Cardiac muscle cell (in vitro differentiated cells and primary cell): ENCODE measurements around the gene TRIM41. TPM values are rescaled to one million over a fixed set of nuclear protein-coding genes. Genes with fewer than 3 reads are reported as not detected.

Experiments
- DNase-seq, 2 donors: peaks; one replicate each; pipeline versions ENCODE4 v3.0.0 to v3.0.0-alpha.2; 2010 to 2017; ENCODE audit warnings: low read depth in 1 of 2, low spot score in 1 of 2
- H3K27ac ChIP-seq: fragments of 200-600 bp; sonication (generic); 2 replicates; pipeline ENCODE4 v1.5.1; 2016
- H3K27me3 ChIP-seq: fragments of 200-600 bp; sonication (generic); 2 replicates; pipeline ENCODE4 v1.6.0; 2016; ENCODE audit warnings: control low read depth
- H3K36me3 ChIP-seq: fragments of 200-600 bp; sonication (generic); 2 replicates; pipeline ENCODE4 v1.5.1; 2016; ENCODE audit warnings: control low read depth
- H3K4me1 ChIP-seq: fragments of 200-600 bp; sonication (generic); 2 replicates; pipeline ENCODE4 v1.8.1; 2017; ENCODE audit warnings: low read depth, mild to moderate bottlenecking, mixed run types
- H3K4me3 ChIP-seq: fragments of 200-600 bp; sonication (generic); 2 replicates; pipeline ENCODE4 v1.5.1; 2016; ENCODE audit warnings: mild to moderate bottlenecking
- H3K9me3 ChIP-seq: fragments of 200-600 bp; sonication (generic); 2 replicates; pipeline ENCODE4 v1.5.1; 2017; ENCODE audit warnings: low read depth, mild to moderate bottlenecking, control low read depth
- polyA plus RNA-seq: library from polyadenylated mRNA; unstranded; fragments of >200 nt; fragmentation: Nextera tagmentation; extraction: Ambion mirVana; gene quantifications from 2 replicates; pipeline ENCODE4 v1.2.1, GENCODE V29; 2016
- total RNA-seq: library from RNA; depleted of rRNA; stranded (reverse); fragments of >200 nt; gene quantifications from 2 replicates; pipeline ENCODE4 v1.2.3, GENCODE V29; 2016
- TF ChIP-seq, protein P1 (sequence below): IDR thresholded peaks from 2 replicates; pipeline ENCODE4 v1.5.1; 2012; ENCODE audit warnings: low read depth, mild to moderate bottlenecking, low read length

TRIM41 gene
- total and polyA plus RNA-seq, 2 experiments from 2014 or later: 5.4 to 30.1 TPM

DNA sequence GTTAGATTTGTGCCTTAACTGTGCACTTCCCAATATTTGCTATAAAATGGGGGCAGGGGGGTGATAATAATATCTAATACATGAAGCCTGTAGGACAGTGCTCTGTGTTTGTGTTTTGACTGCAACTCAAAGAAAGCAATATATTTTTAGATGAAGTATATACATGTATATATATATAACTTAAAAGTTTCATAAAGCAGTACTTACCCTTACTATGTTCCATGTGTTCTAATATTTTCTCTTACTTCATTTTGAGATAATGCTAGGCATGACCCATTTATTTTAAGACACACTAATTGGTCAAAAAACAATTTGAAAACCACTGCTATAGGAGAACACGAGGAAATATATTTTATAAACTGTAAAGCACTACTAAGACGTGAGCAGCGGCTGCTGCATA is 35.5 kb downstream of the TRIM41 start:
- Histone ChIP-seq H3K4me1 (peaks cover 19% of the 10 kb centered on the region), H3K36me3 (peaks cover 4% of the 10 kb centered on the region), H3K4me3 (no peak overlapping the region), H3K9me3 (no peaks in the 10 kb centered on the region), H3K27me3 (no peaks in the 10 kb centered on the region), H3K27ac (no peak overlapping the region)
- DNase-seq: no peak
- TF ChIP-seq, protein P1, sequence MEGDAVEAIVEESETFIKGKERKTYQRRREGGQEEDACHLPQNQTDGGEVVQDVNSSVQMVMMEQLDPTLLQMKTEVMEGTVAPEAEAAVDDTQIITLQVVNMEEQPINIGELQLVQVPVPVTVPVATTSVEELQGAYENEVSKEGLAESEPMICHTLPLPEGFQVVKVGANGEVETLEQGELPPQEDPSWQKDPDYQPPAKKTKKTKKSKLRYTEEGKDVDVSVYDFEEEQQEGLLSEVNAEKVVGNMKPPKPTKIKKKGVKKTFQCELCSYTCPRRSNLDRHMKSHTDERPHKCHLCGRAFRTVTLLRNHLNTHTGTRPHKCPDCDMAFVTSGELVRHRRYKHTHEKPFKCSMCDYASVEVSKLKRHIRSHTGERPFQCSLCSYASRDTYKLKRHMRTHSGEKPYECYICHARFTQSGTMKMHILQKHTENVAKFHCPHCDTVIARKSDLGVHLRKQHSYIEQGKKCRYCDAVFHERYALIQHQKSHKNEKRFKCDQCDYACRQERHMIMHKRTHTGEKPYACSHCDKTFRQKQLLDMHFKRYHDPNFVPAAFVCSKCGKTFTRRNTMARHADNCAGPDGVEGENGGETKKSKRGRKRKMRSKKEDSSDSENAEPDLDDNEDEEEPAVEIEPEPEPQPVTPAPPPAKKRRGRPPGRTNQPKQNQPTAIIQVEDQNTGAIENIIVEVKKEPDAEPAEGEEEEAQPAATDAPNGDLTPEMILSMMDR: no peak

DNA sequence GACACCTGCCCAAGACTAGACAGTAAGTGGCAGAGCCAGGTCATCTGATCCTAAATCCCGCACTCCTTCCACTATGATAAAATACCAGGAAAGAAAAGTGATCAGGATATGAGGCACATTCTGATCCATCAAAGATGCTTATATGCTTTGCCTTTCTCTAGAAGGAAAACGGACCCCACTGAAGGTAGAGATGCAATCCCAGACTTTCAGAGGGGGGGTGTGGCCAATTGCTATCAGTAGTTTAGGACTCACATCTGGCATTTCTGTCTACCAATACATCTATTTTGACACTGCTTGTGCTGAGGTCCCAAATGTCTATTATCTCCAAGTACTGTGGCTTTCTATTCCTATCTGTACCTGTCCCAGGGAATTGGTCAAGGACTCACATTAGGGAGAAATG is 36.2 kb downstream of the TRIM41 start:
- H3K27ac ChIP-seq: no peak overlapping the region
- H3K4me3 ChIP-seq: peak overlapping the region; percentile 73
- peaks cover 19% of the 10 kb centered on the region for H3K4me1 ChIP-seq
- peaks cover 4% of the 10 kb centered on the region for H3K36me3 ChIP-seq
- TF ChIP-seq, protein P1: no peak
- no peaks in the 10 kb centered on the region for H3K27me3 ChIP-seq
- H3K9me3 ChIP-seq: no peaks in the 10 kb centered on the region
- DNase-seq: no peak

GRCh38 chr5:181259974-181260719 is 37.1 kb downstream of the TRIM41 start:
- no peak for DNase-seq
- Histone ChIP-seq H3K27ac (peak overlapping the region; percentile 99), H3K4me1 (peaks cover 19% of the 10 kb centered on the region), H3K4me3 (peak overlapping the region; percentile 73), H3K36me3 (peaks cover 4% of the 10 kb centered on the region), H3K9me3 (no peaks in the 10 kb centered on the region), H3K27me3 (no peaks in the 10 kb centered on the region)
- TF ChIP-seq, protein P1: no peak

DNA sequence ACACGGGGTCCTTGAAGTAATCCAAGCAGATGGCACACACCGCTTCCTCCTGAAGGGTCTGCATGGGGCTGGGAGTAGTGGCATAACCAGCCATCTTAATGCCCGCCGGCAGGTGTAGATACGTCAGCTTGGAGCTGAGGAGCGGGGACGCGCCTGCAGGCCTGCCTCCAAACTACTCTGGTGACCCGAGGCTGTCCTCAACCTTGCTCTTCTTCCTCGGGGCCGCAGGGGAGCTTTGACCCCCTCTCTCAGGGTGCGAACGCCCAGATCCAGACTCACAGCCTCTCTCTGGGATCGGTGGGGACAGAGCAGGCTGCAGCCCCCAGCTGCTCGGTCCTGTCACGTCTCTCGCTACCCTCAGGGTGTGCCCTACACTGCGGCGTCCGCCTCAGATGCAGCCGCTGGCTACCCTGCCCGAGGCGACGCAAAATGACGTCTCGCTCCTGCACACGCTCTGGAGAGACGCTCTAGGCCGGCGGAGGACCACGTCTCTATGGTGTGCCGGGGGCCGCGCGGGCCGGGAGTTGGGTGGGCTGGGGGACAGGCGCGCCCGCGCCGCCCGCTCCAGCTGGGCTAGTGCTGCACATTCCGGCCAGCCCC is 37.7 kb downstream of the TRIM41 start, which contains the start of gene TRIM52:
TRIM52 (minus strand) TSS at position 424 of the 600 bp plus-strand sequence; CDS start at position 94, 330 bp downstream.
- peak within 1 kb of the TSS; percentile 99 for H3K27ac ChIP-seq
- H3K36me3 ChIP-seq: peaks cover 4% of the 10 kb centered on the region
- peaks cover 19% of the 10 kb centered on the region for H3K4me1 ChIP-seq
- no peaks in the 10 kb centered on the region for H3K27me3 ChIP-seq
- TF ChIP-seq, protein P1: no peak
- peak within 1 kb of the TSS; percentile 73 for H3K4me3 ChIP-seq
- no peaks in the 10 kb centered on the region for H3K9me3 ChIP-seq
- DNase-seq: peak; percentile 89 to 94

DNA sequence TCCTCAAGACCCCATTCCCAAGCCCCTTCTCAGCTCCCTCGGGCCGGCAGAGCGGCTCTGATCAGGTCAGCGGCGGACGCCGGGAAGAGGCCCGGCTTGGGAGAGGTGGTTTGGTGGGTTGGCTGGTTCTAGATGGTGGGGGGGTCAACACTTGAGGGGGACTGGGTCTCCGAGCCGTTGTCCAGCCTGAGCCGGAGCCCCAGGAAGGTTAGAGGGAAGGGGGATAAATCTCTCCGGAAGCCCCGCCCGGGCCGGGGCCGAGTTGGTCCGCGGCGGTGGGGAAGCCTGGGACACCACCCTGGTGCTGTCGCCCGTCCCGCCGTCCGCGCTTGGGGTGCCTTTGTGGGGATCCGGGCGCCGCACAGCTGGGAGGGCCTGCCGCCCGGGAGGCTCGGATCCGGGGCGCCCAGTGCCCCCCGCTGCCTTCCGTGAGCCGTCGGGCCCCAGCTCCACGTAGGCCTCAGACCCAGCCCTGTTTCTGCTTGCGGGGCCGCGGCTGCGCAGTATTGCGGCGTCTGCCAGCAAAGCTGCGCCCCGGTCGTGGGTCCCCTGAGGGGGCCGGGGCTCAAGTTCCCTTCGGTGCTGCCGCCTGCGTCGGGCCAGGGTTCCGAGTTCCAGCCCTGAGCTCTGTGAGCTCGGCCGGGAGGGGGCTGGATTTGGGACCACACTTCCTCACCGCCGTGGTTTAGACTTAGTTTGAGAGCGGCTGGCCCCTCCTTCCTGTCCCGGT is 38.4 kb downstream of the TRIM41 start:
- peak overlapping the region; percentile 99 for H3K27ac ChIP-seq
- H3K4me1 ChIP-seq: peaks cover 19% of the 10 kb centered on the region
- H3K9me3 ChIP-seq: no peaks in the 10 kb centered on the region
- peaks cover 4% of the 10 kb centered on the region for H3K36me3 ChIP-seq
- DNase-seq: peak; percentile 74 to 81
- H3K27me3 ChIP-seq: no peaks in the 10 kb centered on the region
- TF ChIP-seq, protein P1: no peak
- peak overlapping the region; percentile 73 for H3K4me3 ChIP-seq
